SK-MEL-5 (cell line): ENCODE data around the gene ARL15. TPM values are rescaled to one million over a fixed set of nuclear protein-coding genes. Genes with fewer than 3 reads are reported as not detected.
A peak's percentile ranks its signal among the peaks of the same experiment; 100 is the strongest.
"Not testable (repeated sequence)": the region's sequence is repeated elsewhere in the genome, so short reads cannot be mapped to it uniquely, and the experiment has no call there.

Source experiments
- DNase-seq: peaks from one replicate; pipeline ENCODE4 v3.0.0-alpha.2; 2016; ENCODE audit warnings: low read depth, low spot score
- in situ Hi-C: cut with HindIII; loops from 2 replicates; pipeline ENCODE4 v1.10.0; 2016; ENCODE audit warnings: low sequenced_read_pairs, high pct_unique_total_duplicates, low pct_unique_long_range_greater_than_20kb
- total RNA-seq: library from RNA; depleted of rRNA; stranded (reverse); fragments of >200 nt; shearing (Covaris generic); gene quantifications from 2 replicates; pipeline ENCODE4 v1.2.3, GENCODE V29; 2014

The ARL15 gene
- total RNA-seq, 1 experiment from 2014 or later: 14.9 TPM

DNA sequence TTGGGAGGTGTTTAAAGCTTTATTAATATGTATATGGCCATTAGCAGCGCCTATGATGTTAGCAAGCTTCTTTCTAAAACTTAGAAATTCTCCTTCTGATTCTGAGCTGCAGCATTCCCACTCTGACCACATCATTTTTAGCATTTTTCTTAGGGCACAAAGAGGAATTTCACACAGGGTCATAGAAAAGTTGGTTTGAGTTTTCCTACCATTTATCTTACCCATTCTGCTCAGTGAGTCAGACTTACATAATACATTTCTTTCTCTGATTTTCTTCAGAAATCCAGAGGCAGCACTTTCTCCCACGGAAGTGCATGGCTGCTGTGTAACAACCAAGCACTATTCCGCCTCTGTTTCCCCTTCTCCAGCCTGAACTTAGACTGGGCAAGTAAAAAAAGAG, 246.6 kb downstream of the ARL15 start:
- in situ Hi-C loops: no loop called here
- DNase-seq: peak; percentile 22

DNA sequence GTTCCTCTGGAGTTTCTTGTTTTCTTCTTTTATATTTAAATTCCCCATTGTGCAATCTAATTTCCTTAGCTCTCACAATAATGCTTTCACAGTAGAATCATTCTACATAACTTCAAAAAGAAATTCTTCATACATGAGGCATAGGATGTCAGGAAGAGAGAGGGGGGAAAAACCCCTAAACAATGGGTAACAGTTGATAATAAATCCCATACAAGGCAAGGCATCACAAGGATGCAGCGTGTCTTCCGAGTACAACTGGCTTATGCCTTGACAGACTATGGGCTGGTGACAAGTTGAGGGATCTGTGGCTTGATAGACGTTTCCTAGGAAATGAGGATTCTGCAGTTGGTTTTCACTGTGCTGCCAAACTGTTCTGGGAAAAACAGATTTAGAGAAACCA, 247.4 kb downstream of the ARL15 start:
- DNase-seq: peak; percentile 10
- in situ Hi-C loops: no loop called here

DNA sequence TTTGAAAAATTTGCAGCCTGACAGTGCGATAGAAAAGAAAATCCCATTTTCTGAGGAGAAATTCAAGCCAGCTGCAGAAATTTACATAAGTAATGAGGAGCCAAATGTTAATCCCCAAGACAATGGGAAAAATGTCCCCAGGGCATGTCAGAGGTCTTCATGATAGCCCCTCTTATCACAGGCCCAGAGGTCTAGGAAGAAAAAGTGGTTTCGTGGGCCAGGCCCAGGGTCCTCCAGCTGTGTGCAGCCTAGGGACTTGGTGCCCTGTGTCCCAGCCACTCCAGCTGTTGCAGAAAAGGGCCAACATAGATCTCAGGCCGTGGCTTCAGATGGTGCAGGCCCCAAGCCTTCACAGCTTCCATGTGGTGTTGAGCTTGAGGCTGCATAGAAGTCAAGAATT, 249.5 kb downstream of the ARL15 start:
- DNase-seq, in situ Hi-C loops: not testable (repeated sequence)

DNA sequence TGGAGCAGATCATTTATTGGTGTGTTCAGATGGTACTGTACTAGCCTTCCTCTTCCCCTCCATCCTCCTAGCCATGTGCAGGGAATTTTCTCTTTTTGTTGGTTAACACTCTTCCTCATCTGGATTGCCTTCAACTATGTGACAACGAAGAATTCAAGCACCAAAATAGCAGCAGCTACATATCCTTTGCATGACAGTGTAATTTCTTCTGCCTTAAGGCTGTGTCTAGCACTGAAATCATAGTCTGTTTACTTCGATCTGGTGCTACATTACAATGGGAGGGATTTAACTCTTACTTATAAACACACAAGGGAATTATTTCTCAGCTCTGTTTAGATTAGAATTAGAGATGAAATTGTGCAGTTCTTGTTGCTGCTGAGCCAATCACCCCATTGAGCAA, 260.4 kb downstream of the ARL15 start:
- in situ Hi-C loops: no loop called here
- DNase-seq: no peak

DNA sequence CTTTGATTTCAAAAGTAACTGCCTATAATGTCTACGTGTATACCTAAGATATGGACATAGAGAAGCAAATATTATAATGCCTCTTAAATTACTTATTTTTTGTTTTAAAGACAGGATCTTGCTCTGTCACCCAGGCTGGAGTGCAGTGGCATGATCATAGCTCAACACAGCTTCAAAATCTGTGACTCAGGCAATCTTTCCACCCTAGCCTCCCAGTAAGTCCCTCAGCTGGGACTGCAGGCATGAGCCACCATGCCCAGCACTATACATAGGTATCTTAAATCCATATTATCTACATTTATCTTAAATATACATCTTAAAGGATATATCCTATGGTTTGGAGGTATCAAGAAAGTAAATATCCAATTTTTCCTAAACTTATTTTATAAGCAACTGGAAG, 261.2 kb downstream of the ARL15 start:
- no peak for DNase-seq
- in situ Hi-C loops: no loop called here

DNA sequence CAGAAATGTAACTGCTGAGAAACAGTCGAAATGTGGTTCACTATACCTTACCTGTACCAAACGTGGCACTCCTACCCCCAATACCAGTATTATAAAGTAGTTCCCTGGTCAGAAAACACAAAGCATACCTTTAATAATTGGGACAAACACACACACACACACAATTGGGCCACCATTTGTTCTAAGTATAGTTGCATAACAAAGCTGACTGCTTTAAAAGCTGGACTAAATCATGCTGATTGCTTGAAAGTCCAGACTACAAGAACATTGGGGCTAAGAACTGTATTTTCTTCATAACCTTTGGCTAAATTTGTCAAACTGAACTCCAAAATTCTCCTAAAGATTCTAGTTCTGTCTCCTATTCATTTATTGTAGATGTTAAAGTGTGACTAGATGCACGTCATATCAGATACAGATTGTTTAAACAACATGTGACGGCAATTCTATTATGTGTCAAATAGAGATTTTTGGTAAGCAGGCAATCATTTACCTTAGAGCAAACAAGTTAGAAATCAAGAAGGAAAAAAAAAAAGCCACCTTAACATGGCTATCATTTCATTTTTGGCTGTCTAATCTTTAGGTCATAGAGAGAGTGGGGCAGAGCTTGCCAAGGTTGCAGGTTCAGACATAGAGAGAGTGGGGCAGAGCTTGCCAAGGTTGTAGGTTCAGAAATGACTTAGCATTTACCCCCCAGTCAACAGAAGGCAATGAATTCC, 265.1 kb downstream of the ARL15 start:
- in situ Hi-C loops: no loop called here
- DNase-seq: no peak

DNA sequence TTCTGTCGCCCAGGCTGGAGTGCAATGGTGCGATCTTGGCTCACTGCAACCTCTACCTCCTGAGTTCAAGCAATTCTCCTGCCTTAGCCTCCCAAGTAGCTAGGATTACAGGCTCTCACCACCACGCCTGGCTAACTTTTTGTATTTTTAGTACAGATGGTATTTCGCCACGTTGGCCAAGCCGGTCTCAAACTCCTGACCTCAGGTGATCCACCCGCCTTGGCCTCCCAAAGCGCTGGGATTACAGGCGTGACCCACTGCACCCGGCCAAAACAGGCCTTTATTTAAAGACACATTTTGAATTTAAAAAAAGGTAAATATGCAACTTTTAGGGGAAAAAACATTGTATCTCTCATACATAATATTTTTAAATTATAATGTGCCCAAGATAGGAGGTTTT, 266.1 kb downstream of the ARL15 start:
- in situ Hi-C loops, DNase-seq: not testable (repeated sequence)

DNA sequence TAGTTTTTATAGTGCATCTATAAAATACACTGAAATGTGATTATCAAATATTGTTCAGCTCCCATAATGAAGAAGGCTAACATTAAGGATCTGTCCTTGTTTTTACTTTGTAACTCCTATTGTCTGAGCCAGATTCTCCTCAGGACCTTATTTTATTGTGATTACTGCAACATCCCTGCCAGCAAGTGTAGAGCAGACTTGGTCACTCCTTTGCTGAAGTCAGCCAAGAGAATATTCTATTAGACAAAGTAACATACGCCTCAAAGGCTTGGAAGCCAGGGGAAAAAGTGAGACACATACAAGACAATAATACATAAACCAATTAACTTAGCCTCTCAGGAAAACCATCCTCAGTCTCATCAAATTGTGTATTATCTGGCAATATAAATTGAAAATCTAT, 269.6 kb downstream of the ARL15 start:
- no peak for DNase-seq
- in situ Hi-C loops: no loop called here

DNA sequence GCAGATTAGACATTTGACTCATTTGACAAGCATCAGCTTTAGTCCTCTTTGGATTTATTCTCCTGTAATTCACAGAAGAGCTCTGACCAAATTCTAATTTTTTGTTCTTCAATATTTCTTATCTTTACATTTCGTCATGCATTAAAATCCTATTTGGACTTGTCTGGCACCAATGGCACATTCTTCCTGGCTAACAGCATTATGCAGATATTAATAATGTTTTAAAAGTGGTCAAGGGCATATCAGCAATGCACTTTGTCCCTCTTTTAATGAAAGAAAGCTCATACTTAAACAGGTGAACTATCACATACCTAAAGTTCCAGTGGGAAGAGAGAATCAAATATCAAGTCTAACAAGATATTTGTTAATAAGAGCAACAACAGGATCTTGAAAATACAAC, 270.4 kb downstream of the ARL15 start:
- in situ Hi-C loops: no loop called here

DNA sequence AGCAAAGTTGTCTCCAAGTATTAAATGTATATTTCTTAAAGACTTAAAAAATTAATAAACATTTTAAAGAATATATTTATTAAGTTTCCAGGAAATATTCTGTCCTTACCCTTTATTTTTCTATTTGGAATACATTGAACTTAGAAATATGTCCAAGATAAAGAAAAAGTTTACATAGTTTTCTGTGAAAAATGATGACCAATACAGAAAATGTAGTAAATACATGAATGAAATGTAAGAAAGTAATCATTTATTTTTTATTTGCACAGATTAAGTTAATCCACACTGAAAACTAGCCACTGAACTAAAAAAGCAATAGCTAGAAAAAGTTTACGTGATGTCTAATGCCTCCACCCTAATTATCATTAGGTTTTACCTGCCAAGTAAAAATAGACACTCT, 273.2 kb downstream of the ARL15 start:
- in situ Hi-C loops: no loop called here
- no peak for DNase-seq

More for the DNA sequence above, 270.4 kb downstream of the ARL15 start:
- no peak for DNase-seq

DNA sequence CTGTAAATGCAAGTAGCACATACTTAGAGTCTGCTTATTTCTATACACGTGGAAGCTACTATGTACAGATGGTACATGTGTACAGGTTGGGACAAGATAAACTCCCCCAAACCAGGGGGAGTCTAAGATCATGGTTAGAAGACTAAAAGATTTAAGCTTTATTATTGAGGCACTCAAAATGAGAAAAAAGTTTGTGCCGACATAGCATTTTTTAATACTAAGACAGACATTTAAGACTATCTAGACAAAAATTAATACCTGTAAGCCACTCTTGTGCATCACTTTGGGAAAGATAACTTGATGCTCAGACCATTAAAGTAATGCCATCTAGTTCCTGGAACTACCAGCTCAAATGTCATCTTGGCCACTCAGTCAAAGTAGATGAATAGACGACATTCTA, 279.4 kb downstream of the ARL15 start:
- no peak for DNase-seq
- in situ Hi-C loops: no loop called here

DNA sequence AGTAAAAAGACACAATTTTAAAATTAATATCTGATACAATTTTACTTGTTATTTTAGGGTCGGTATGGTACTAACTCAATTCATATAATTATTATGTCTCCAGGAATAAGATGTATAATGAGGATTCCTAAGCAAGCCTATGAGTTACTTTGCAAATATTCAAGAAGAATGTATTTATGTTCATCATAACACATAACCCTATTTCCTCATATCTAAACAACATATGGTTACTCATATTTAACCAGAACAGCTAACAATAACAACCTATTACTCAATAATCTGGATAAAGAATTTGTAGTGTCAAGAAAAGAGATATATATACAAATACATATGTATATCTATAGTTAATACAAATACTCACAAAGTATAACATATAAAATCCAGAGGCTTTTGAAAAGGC, 285.9 kb downstream of the ARL15 start:
- in situ Hi-C loops: no loop called here
- DNase-seq: no peak

DNA sequence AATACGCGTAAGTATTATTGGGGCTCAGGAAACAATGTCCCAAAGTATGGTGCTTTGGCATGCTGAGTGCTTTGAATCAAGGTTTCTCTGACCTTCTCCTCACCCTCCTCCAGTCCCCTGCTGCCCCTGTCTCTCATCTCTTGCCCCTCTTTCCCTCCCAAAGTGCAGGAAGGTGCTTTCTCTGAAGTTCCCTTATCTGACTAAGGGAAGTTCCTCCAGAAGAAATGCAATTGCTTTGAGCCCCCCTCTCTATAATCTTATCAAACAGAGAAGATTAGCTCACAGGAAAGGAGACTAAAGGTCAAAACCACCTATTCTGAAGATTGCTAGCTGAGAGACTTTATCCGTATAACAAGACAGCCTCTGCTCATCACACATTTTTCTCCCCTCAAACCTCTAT, 288.1 kb downstream of the ARL15 start:
- in situ Hi-C loops: no loop called here

DNA sequence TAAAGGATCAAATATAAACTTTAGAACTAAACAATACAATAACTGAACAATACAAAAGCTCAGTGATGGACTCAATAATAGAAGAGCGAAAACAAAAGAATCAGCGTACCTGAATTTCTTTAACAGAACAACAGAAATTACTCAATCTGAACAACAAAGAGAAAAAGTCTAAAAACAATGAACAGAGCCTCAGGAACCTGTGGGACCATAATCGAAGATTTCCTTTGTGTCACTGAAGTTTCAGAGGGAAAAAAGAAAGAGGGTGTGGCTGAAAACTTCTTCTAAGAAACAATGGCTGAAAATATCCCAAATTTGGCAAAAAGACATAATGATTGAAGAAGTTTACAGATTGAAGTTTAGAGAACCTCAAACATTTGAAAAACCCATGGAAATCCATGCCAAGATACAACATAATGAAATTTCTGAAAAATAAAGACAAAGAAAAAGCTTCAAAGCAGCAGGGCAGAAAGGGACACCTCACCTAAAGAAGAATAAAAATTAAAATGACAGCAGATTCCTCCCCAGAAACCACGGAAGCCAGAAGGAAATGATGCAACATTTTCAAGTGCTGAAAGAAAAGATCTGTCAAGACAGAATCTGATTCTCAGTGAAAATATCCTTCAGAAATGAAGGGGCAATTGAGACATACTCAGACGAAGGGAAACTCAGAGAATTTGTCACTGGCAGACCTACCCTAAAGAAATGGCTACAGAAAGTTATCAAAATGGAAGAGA, 288.8 kb downstream of the ARL15 start:
- in situ Hi-C loops: no loop called here
- DNase-seq: no peak

More for the DNA sequence above, 288.1 kb downstream of the ARL15 start:
- DNase-seq: no peak

DNA sequence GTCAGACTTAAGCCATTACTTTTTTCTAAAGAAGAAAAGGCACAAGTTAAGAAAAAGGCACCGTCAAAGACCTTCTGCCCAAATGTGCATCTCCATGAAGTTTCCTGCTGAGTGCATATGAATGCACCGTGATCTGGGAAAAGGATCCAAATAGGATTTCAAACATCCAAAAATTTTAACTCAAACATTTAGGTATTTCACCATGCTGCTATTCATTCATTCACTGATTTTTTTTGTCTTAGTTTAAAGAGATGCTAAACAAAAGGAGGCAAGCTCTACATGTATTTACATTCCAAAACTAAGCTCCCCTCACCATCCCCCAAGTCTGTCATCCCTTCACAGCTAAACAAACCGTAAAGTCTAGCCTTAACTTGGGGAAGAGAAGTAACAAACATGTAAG, 291.9 kb downstream of the ARL15 start:
- in situ Hi-C loops: no loop called here
- DNase-seq: no peak

DNA sequence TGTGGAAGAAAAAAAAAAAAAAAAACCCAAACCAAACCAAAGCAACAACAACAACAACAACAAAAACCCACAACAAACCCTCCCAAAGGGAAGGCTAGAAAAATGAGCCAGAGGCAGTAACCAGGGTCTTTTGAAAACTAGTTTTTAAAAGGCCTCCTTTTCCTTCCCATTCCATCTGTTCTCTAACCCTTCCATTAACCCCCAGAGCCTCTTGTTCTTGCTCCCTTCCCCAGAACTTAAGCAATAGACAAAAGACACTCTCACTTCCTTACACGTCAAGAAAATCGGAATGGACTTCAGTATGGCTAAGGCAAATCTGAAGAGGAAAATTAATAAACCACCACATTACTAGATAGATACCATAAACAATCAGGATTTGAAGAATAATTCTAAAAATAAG, 292.8 kb downstream of the ARL15 start:
- in situ Hi-C loops: no loop called here
- DNase-seq: no peak

DNA sequence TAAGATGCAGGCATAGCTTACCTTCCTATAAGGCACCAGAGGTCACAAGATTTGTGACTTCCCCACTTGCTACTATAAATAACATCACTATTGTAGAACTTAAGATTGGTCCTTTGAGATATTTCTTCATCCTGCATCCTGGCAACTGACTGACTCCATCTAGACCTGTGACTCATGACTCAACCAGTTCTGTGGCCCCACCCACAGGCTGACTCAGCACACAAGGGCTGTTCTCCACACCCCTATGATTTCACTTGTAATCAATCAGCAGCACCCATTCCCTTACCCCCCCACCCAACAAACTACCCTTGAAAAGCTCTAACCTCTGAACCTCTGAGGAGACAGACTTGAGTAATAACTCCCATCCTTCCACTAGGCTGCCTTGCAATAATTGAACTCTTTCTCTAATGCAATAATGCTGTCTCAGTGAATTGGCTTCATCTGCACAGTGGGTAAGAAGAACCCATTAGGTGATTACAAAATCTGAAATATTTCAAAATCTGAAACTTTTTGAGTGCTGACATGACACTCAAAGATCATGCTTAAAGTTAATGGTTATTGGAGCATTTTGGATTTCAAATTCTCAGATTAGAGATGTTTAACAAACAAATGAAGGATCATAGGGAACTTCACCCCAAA, 296.7 kb downstream of the ARL15 start:
- in situ Hi-C loops: no loop called here
- DNase-seq: no peak

DNA sequence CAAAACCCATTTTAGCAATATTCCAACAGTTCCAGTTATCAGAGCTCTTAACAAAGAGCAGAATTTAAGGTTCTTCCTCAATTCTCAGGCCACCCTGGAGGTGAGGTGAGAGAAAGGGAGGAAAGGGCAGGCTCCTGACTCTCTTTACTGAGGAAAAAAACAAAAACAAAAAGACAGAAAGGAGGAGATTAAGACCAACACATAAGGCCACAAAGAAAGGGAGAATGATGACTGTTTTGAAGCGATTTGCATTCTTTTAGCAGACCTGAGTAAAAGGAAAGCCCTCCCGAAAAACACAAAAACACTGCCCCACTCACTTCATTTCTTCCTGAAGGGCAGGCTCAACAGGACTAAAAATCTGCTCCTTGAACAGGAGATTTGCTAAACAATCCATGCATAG, 300.5 kb downstream of the ARL15 start:
- DNase-seq: no peak
- in situ Hi-C loops: no loop called here

DNA sequence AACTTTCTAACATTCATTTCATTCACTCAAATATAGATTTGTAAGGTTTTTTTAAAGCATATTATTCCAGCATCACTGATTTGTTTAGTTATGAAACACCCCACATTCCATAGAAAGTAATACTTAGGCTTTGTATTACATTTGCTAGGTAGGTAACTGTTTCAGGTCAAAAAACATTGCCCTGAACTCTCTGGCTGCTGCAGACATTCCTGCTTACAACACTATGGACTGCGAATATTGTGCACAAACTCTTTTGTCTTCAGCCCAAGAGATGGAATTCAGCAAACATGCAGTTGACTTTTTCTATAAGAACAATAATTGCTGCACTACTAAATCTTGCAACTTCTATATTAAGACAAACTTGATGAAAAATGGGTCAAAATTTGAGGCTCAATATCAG, 301.0 kb downstream of the ARL15 start:
- in situ Hi-C loops: no loop called here

More for the DNA sequence above, 301.0 kb downstream of the ARL15 start:
- no peak for DNase-seq
